ENCODE data around the gene ARHGAP24. TPM values are rescaled to one million over a fixed set of nuclear protein-coding genes. Genes with fewer than 3 reads are reported as not detected.
A peak's percentile ranks its signal among the peaks of the same experiment; 100 is the strongest.

Gene ARHGAP24
- polyA plus RNA-seq, 3 donors = 12.5 to 32.0 (median 18.8) TPM

DNA sequence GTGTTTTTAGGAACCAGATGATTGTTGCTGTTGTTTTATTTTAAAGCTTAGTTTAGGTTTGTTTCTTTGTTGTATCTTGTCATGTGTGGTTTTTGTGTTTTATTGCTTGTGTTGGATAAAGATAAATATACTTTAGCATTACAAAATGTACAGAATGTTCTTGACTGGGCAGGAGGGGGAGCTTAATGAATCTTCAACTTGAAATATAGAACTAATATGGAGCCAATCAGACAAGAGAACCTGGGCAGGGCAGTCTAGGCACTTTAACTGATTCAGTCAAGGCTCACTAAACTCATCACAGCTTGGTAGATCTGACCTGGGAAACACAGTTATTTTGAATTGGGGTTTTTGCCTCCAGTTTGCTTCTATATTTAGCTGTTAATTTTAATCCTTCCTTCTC is 304.2 kb downstream of the ARHGAP24 start:
- no peak overlapping the region for H3K9ac ChIP-seq (ENCODE audit: insufficient read depth, low read length, poor library complexity, severe bottlenecking)

DNA sequence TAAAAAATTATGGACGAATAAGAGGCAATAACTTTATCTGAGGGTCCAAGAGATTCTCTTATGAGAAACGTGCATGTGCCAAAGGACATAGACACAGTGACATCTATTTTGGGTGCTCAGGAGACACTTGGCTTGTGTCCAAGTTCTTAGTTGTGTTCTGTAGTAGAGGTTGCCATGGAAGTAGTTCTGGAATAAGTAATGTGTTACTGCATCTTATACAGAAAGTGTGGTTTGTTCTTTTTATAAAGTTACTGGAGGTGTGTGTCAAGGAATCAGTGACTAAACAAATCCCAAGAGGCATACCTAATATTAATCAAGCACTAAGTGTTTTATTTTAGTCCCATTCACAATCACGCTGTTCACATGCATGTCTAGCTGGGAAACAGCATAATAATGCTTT is 305.7 kb downstream of the ARHGAP24 start:
- no peak overlapping the region for H3K27ac Mint-ChIP-seq
- H3K36me3 ChIP-seq (replicated peaks in 1 of 2; ENCODE audit: control insufficient read depth in 1 of 2, insufficient read depth in 2 of 2, low read length in 2 of 2) = no peaks in the 10 kb centered on the region
- no peak overlapping the region for H3K9ac ChIP-seq (ENCODE audit: insufficient read depth, low read length, poor library complexity, severe bottlenecking)

More for the DNA sequence above, 304.2 kb downstream of the ARHGAP24 start:
- Mint-ChIP-seq H3K27ac (peak overlapping the region in 2 of 7 donors; percentile 5 to 67), H3K36me3 (peaks cover 0 to 4% of the 10 kb centered on the region in 2 donors), H3K4me1 (peaks cover 10% of the 10 kb centered on the region), H3K4me3 (no peak overlapping the region), H3K9me3 (peaks cover 0 to 2% (median 0%) of the 10 kb centered on the region in 7 donors), H3K27me3 (ENCODE audit: low read depth in 3 of 3) (no peaks in the 10 kb centered on the region)
- Histone ChIP-seq H3K79me2 (ENCODE audit: insufficient read depth, low read length) (no peaks in the 10 kb centered on the region), H4K20me1 (ENCODE audit: insufficient read depth, low read length) (peaks cover 7% of the 10 kb centered on the region), H3K4me1 (ENCODE audit: control insufficient read depth in 1 of 2, insufficient read depth in 2 of 2, low read length in 2 of 2) (peaks cover 6 to 9% of the 10 kb centered on the region in 2 donors), H3K4me3 (replicated peaks in 1 of 3; ENCODE audit: low read depth in 2 of 3, low read length in 3 of 3) (no peak overlapping the region), H2AFZ (ENCODE audit: insufficient read depth, low read depth, low read length, poor library complexity, severe bottlenecking) (no peak overlapping the region), H3K27me3 (ENCODE audit: control insufficient read depth in 2 of 2, insufficient read depth in 2 of 2, low read length in 2 of 2) (no peaks in the 10 kb centered on the region), H3K36me3 (replicated peaks in 1 of 2; ENCODE audit: control insufficient read depth in 1 of 2, insufficient read depth in 2 of 2, low read length in 2 of 2) (no peaks in the 10 kb centered on the region), H3K9me3 (replicated peaks in 1 of 2; ENCODE audit: control insufficient read depth in 1 of 2, insufficient read depth in 1 of 2, low read length in 2 of 2) (no peaks in the 10 kb centered on the region), H3K4me2 (replicated peaks; ENCODE audit: extremely low read depth, low read length, poor library complexity, severe bottlenecking) (no peak overlapping the region), H3K27ac (ENCODE audit: low read depth in 1 of 2, low read length in 2 of 2) (no peak overlapping the region)
- intact Hi-C loops (cut with micrococcal nuclease) = no loop called here
- TF ChIP-seq, protein P1, sequence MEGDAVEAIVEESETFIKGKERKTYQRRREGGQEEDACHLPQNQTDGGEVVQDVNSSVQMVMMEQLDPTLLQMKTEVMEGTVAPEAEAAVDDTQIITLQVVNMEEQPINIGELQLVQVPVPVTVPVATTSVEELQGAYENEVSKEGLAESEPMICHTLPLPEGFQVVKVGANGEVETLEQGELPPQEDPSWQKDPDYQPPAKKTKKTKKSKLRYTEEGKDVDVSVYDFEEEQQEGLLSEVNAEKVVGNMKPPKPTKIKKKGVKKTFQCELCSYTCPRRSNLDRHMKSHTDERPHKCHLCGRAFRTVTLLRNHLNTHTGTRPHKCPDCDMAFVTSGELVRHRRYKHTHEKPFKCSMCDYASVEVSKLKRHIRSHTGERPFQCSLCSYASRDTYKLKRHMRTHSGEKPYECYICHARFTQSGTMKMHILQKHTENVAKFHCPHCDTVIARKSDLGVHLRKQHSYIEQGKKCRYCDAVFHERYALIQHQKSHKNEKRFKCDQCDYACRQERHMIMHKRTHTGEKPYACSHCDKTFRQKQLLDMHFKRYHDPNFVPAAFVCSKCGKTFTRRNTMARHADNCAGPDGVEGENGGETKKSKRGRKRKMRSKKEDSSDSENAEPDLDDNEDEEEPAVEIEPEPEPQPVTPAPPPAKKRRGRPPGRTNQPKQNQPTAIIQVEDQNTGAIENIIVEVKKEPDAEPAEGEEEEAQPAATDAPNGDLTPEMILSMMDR (IDR thresholded peaks at IDR 0.05) = no peak
- DNase-seq = no peak

More for the DNA sequence above, 305.7 kb downstream of the ARHGAP24 start:
- 100% methylated on average over 1 of the region's 3 CpGs for WGBS (ENCODE audit: insufficient coverage)
- Histone ChIP-seq H3K27me3 (ENCODE audit: control insufficient read depth in 2 of 2, insufficient read depth in 2 of 2, low read length in 2 of 2) (no peaks in the 10 kb centered on the region), H3K9me3 (replicated peaks in 1 of 2; ENCODE audit: control insufficient read depth in 1 of 2, insufficient read depth in 1 of 2, low read length in 2 of 2) (no peaks in the 10 kb centered on the region), H3K27ac (ENCODE audit: low read depth in 1 of 2, low read length in 2 of 2) (no peak overlapping the region), H3K79me2 (ENCODE audit: insufficient read depth, low read length) (no peaks in the 10 kb centered on the region), H2AFZ (ENCODE audit: insufficient read depth, low read depth, low read length, poor library complexity, severe bottlenecking) (no peak overlapping the region), H3K4me2 (replicated peaks; ENCODE audit: extremely low read depth, low read length, poor library complexity, severe bottlenecking) (no peak overlapping the region), H4K20me1 (ENCODE audit: insufficient read depth, low read length) (peaks cover 14% of the 10 kb centered on the region), H3K4me1 (ENCODE audit: control insufficient read depth in 1 of 2, insufficient read depth in 2 of 2, low read length in 2 of 2) (peaks cover 6 to 9% of the 10 kb centered on the region in 2 donors), H3K4me3 (replicated peaks in 1 of 3; ENCODE audit: low read depth in 2 of 3, low read length in 3 of 3) (no peak overlapping the region)
- no peak for DNase-seq
- peaks cover 0 to 5% of the 10 kb centered on the region in 2 donors for H3K36me3 Mint-ChIP-seq
- TF ChIP-seq, protein P1 (IDR thresholded peaks at IDR 0.05) = no peak
- peaks cover 10% of the 10 kb centered on the region for H3K4me1 Mint-ChIP-seq
- H3K4me3 Mint-ChIP-seq = no peak overlapping the region
- H3K9me3 Mint-ChIP-seq = no peaks in the 10 kb centered on the region
- intact Hi-C loops (cut with micrococcal nuclease) = no loop called here
- H3K27me3 Mint-ChIP-seq (ENCODE audit: low read depth in 3 of 3) = no peaks in the 10 kb centered on the region

Measured in CD14-positive monocyte (primary cell).